Transverse colon (tissue), 4 donors: ENCODE measurements around the gene HIF3A. TPM values are rescaled to one million over a fixed set of nuclear protein-coding genes. Genes with fewer than 3 reads are reported as not detected.
A peak's percentile ranks its signal among the peaks of the same experiment; 100 is the strongest.

Source experiments
- DNase-seq: peaks from one replicate; pipeline ENCODE4 v3.0.0-alpha.2; 2019
- H3K27ac ChIP-seq, 4 donors: fragments of 200-600 bp; sonication (generic); 2 replicates each; pipeline ENCODE4 v1.5.1; 2016 to 2018; ENCODE audit warnings: inconsistent platforms in 4 of 4
- H3K27me3 ChIP-seq: fragments of 200-600 bp; sonication (generic); 2 replicates; pipeline ENCODE4 v1.5.1; 2017; ENCODE audit warnings: inconsistent platforms
- H3K36me3 ChIP-seq, 4 donors: fragments of 200-600 bp; sonication (generic); 2 replicates each; pipeline ENCODE4 v1.5.1; 2017 to 2019; ENCODE audit warnings: inconsistent platforms in 4 of 4
- H3K4me1 ChIP-seq, 4 donors: fragments of 200-600 bp; sonication (generic); 2 replicates each; pipeline ENCODE4 v1.5.1; 2017 to 2020; ENCODE audit warnings: inconsistent platforms in 4 of 4
- H3K4me3 ChIP-seq, 4 donors: fragments of 200-600 bp; sonication (generic); 1 replicate in 1 of 4; 2 replicates in 3 of 4; pipeline versions ENCODE4 v1.5.1 to v1.6.1; 2017 to 2019; ENCODE audit warnings: inconsistent platforms in 4 of 4
- H3K9me3 ChIP-seq, 2 donors: fragments of 200-600 bp; sonication (generic); 2 replicates each; pipeline ENCODE4 v1.5.1; 2017 to 2019; ENCODE audit warnings: inconsistent platforms in 2 of 2
- EP300 ChIP-seq: sonication (generic); formaldehyde crosslinking; IDR thresholded peaks from one replicate; pipeline ENCODE4 v1.6.1; 2017; ENCODE audit warnings: antibody characterized with exemption, low read depth
- POLR2A ChIP-seq: fragments of 450-650 bp; IDR thresholded peaks from one replicate; pipeline ENCODE4 v1.6.1; 2016; ENCODE audit warnings: antibody characterized with exemption, mild to moderate bottlenecking, moderate library complexity
- POLR2AphosphoS5 ChIP-seq, 3 donors: sonication (generic); formaldehyde crosslinking; IDR thresholded peaks; one replicate each; pipeline ENCODE4 v1.6.1; 2016; ENCODE audit warnings: antibody characterized with exemption in 3 of 3
- WGBS, 2 donors: methylation state at CpG; one replicate each; pipeline ENCODE4 v1.1.5; 2018; ENCODE audit warnings: low coverage in 1 of 2; 5-methylcytosine and 5-hydroxymethylcytosine counted together
- in situ Hi-C, 4 donors: fragments of 200-750 bp; cut with MboI; loops; one replicate each; pipeline versions ENCODE4 v1.15.0 to v1.15.1; 2017; ENCODE audit warnings: low sequenced_read_pairs in 3 of 4, low pct_ligation_motif_present in 1 of 4, low pct_unique_long_range_greater_than_20kb in 1 of 4
- intact Hi-C: fragments of 100-400 bp; cut with DNase I; formaldehyde crosslinking; loops from one replicate; pipeline ENCODE4 v1.15.1; 2023; ENCODE audit warnings: low total_unique reads
- total RNA-seq, 4 donors: library from RNA; depleted of rRNA; stranded (reverse); fragments of >200 nt; gene quantifications; one replicate each; pipeline ENCODE4 v1.1.0, GENCODE V29; 2016
- TF ChIP-seq, protein P1 (sequence below), 5 experiments: fragments of 200-600 bp in 3 of 5; fragments of 450-650 bp in 2 of 5; sonication (generic) in 3 of 5; IDR thresholded peaks; 1 replicate in 2 of 5; 2 replicates in 3 of 5; pipeline ENCODE4 v1.5.1; 2016 to 2017; ENCODE audit warnings: antibody characterized with exemption in 5 of 5, inconsistent platforms in 3 of 5, mild to moderate bottlenecking in 2 of 5, moderate library complexity in 1 of 5

Gene HIF3A
- total RNA-seq, 4 donors from 2014 or later, result 37.7 to 227 (median 97.5) TPM

- in situ Hi-C loops, result loop anchor here in 1 of 4 donors (25.0 kb wide), 1 partner anchor 208 kb away; the partner anchor contains the start of gene PNMA8B
- H3K27ac ChIP-seq, result no peak overlapping the region
- H3K4me3 ChIP-seq, result no peak overlapping the region
- TF ChIP-seq, protein P1, sequence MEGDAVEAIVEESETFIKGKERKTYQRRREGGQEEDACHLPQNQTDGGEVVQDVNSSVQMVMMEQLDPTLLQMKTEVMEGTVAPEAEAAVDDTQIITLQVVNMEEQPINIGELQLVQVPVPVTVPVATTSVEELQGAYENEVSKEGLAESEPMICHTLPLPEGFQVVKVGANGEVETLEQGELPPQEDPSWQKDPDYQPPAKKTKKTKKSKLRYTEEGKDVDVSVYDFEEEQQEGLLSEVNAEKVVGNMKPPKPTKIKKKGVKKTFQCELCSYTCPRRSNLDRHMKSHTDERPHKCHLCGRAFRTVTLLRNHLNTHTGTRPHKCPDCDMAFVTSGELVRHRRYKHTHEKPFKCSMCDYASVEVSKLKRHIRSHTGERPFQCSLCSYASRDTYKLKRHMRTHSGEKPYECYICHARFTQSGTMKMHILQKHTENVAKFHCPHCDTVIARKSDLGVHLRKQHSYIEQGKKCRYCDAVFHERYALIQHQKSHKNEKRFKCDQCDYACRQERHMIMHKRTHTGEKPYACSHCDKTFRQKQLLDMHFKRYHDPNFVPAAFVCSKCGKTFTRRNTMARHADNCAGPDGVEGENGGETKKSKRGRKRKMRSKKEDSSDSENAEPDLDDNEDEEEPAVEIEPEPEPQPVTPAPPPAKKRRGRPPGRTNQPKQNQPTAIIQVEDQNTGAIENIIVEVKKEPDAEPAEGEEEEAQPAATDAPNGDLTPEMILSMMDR (IDR thresholded peaks at IDR 0.05), result no peak
- TF ChIP-seq POLR2A, result no peak
- TF ChIP-seq POLR2AphosphoS5 (IDR thresholded peaks at IDR 0.05), result no peak
- no peak for TF ChIP-seq EP300
- peaks cover 5% of the 10 kb centered on the region for H3K27me3 ChIP-seq
- DNase-seq, result no peak
- 79 to 83% methylated on average over 4 to 7 of the region's 7 CpGs for whole genome bisulfite sequencing, 2 donors
- H3K36me3 ChIP-seq, result no peaks in the 10 kb centered on the region
- H3K4me1 ChIP-seq, result peaks cover 0 to 6% (median 0%) of the 10 kb centered on the region in 4 donors
- no peaks in the 10 kb centered on the region for H3K9me3 ChIP-seq
- intact Hi-C loops, result no loop called here
Measured at GRCh38 chr19:46279177-46279576, 17.7 kb upstream of the HIF3A start.

- in situ Hi-C loops, result loop anchor here in 3 of 4 donors (5.0 to 25.0 kb wide), 4 partner anchors 101 to 204 kb away; partner anchors contain the start of gene PNMA8B (in 1 of the 3)
- Histone ChIP-seq H3K36me3 (no peaks in the 10 kb centered on the region), H3K27me3 (no peaks in the 10 kb centered on the region), H3K4me3 (no peak overlapping the region), H3K27ac (peak overlapping the region in 2 of 4 donors; percentile 17 to 30), H3K9me3 (no peaks in the 10 kb centered on the region), H3K4me1 (peaks cover 0 to 6% (median 0%) of the 10 kb centered on the region in 4 donors)
- TF ChIP-seq POLR2AphosphoS5 (IDR thresholded peaks at IDR 0.05) (no peak), EP300 (no peak), POLR2A (no peak)
- TF ChIP-seq, protein P1 (IDR thresholded peaks at IDR 0.05), result no peak
- intact Hi-C loops, result loop anchor here (5.0 kb wide), 1 partner anchor 204 kb away; no protein-coding TSS in a partner anchor
- 67 to 88% methylated on average over 1 to 4 of the region's 4 CpGs for WGBS, 2 donors
- no peak for DNase-seq
Measured at GRCh38 chr19:46283771-46284170, 13.1 kb upstream of the HIF3A start.

GRCh38 chr19:46284635-46285034, 12.2 kb upstream of the HIF3A start:
- intact Hi-C loops (loop anchor here (5.0 kb wide), 1 partner anchor 203 kb away; no protein-coding TSS in a partner anchor), in situ Hi-C loops (loop anchor here in 3 of 4 donors (5.0 to 25.0 kb wide), 4 partner anchors 100 to 203 kb away; partner anchors contain the start of gene PNMA8B (in 1 of the 3))
- 57 to 60% methylated on average over 5 to 9 of the region's 9 CpGs for WGBS, 2 donors
- Histone ChIP-seq H3K9me3 (no peaks in the 10 kb centered on the region), H3K27ac (no peak overlapping the region), H3K36me3 (no peaks in the 10 kb centered on the region), H3K4me1 (peaks cover 0 to 6% (median 0%) of the 10 kb centered on the region in 4 donors), H3K4me3 (no peak overlapping the region), H3K27me3 (no peaks in the 10 kb centered on the region)
- DNase-seq, result no peak
- TF ChIP-seq POLR2AphosphoS5 (IDR thresholded peaks at IDR 0.05) (no peak), POLR2A (no peak), EP300 (no peak)
- TF ChIP-seq, protein P1 (IDR thresholded peaks at IDR 0.05), result no peak

DNA sequence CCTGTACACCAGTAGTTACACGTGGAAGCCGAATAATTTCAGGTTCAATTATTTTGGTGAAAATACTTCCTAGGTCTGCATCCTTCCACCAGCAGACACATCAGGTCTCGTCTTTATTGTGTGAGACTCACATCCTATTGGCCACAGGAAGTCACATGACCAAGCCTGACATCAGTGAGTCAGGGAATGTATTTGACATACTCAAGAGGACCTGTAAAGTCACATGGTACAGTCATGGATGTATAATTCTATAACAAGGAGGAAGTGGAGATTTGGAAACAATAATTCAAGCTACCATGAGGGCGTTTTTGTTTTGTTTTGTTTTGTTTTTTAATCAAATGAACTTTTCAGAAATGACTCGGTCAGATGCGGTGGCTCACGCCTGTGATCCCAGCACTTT, 9.3 kb upstream of the HIF3A start:
- no peaks in the 10 kb centered on the region for H3K36me3 ChIP-seq
- peaks cover 0 to 2% of the 10 kb centered on the region in 2 donors for H3K9me3 ChIP-seq
- H3K27ac ChIP-seq, result no peak overlapping the region
- H3K4me1 ChIP-seq, result peaks cover 0 to 4% (median 0%) of the 10 kb centered on the region in 4 donors
- in situ Hi-C loops (loop anchor here in 2 of 4 donors (10.0 to 25.0 kb wide), 3 partner anchors 97 to 200 kb away; partner anchors contain the start of gene PNMA8B (in 1 of the 2)), intact Hi-C loops (no loop called here)
- TF ChIP-seq, protein P1 (IDR thresholded peaks at IDR 0.05), result no peak
- H3K4me3 ChIP-seq, result no peak overlapping the region
- 59 to 66% methylated on average over 7 of the region's 7 CpGs for WGBS, 2 donors
- DNase-seq, result no peak
- no peaks in the 10 kb centered on the region for H3K27me3 ChIP-seq
